ENCODE measurements around the gene DLG5.

DLG5 gene

GRCh38 chr10:77919713-77920108, 6.8 kb downstream of the DLG5 start:
- in situ Hi-C loops (cut with MboI; ENCODE audit: low sequenced_read_pairs, unreplicated experiment), result no loop called here
- TF ChIP-seq CTCF (IDR thresholded peaks at IDR 0.05; ENCODE audit: borderline replicate concordance, control extremely low read depth, extremely low read depth, insufficient read depth, missing control alignments), result no peak
- DNase-seq (ENCODE audit: low spot score), result no peak

DNA sequence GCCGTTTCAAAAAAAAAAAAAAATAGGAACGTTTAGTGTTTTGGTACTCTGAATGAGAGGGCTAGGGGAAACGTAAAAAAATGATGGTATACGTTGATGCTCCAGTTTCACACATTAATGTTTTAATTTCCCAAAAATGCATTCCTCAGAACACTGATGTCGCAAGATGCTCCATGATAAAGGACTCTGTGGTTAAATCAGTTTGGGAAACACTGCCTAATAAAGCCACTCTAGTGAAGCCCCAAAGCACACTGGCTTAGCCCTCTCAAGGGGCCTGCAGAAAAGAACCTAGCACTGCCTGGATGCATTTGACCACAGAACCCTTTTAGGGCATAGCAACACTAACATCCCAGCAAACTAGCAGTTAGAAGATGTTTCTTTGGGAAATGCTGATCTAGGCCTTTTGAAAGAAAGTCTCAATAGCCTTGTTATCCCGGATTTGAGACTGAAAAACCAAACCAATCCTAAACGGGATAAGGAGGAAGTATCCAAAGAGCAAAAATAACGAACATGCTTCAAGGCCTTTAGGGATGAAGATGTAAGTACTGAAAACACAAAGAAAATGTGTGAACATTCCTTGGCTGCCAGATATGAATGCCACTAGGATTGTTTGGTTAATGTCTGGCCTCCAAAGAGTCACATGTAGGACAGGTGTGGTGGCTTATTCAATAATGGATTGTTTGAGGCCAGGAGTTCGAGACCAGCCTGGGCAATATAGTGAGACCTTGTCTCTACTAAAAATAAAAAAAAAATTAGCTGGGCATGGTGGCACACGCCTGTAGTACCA, 11.0 kb downstream of the DLG5 start:
- in situ Hi-C loops (cut with MboI; ENCODE audit: low sequenced_read_pairs, unreplicated experiment), result no loop called here
- DNase-seq (ENCODE audit: low spot score), result no peak
- no peak for TF ChIP-seq CTCF (IDR thresholded peaks at IDR 0.05; ENCODE audit: borderline replicate concordance, control extremely low read depth, extremely low read depth, insufficient read depth, missing control alignments)

DNA sequence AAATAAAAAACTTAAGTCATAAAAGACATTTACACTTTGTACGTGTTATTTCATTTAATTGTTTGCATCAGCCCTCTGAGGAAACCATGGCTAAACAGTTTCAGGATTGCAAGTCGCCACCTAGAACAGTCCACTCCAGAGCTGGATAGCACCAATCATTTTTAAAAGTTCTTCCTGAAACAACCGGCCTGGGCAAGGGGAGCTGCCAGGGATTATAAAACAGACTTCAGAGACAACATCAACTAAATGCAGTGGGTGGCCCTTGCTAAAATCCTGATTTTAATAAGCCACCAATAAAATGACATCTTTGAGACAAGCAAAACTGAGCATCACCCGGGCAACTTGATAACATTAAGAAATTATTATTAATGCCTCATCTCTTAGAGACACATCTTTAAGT, 13.5 kb downstream of the DLG5 start:
- no peak for TF ChIP-seq CTCF (IDR thresholded peaks at IDR 0.05; ENCODE audit: borderline replicate concordance, control extremely low read depth, extremely low read depth, insufficient read depth, missing control alignments)
- DNase-seq (ENCODE audit: low spot score), result no peak
- in situ Hi-C loops (cut with MboI; ENCODE audit: low sequenced_read_pairs, unreplicated experiment), result no loop called here

DNA sequence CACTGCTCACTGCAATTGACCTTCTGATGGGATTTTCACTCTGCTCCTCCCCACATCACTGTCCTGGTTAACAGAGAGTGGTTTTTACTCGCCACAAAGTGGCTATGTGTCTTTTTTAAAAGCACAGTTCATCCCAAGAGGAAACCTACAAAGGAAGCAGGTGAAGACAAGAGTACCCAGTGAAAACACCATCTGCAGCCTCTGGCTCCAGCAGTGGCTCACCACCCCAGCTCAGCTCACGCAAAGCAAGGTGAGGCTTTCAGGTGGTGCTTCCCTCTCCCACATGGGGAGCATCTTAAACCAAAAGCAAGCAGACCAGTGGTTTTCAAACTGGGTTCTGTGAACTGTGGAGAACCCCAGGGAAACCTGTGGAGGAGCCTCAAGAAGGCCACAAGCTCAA, 14.0 kb downstream of the DLG5 start:
- in situ Hi-C loops (cut with MboI; ENCODE audit: low sequenced_read_pairs, unreplicated experiment), result no loop called here
- no peak for TF ChIP-seq CTCF (IDR thresholded peaks at IDR 0.05; ENCODE audit: borderline replicate concordance, control extremely low read depth, extremely low read depth, insufficient read depth, missing control alignments)
- no peak for DNase-seq (ENCODE audit: low spot score)

- TF ChIP-seq CTCF (IDR thresholded peaks at IDR 0.05; ENCODE audit: borderline replicate concordance, control extremely low read depth, extremely low read depth, insufficient read depth, missing control alignments), result no peak
- DNase-seq (ENCODE audit: low spot score), result no peak
- in situ Hi-C loops (cut with MboI; ENCODE audit: low sequenced_read_pairs, unreplicated experiment), result no loop called here
These were observed 14.9 kb downstream of the DLG5 start for GRCh38 chr10:77911535-77912123.

- in situ Hi-C loops (cut with MboI; ENCODE audit: low sequenced_read_pairs, unreplicated experiment), result no loop called here
- no peak for TF ChIP-seq CTCF (IDR thresholded peaks at IDR 0.05; ENCODE audit: borderline replicate concordance, control extremely low read depth, extremely low read depth, insufficient read depth, missing control alignments)
- no peak for DNase-seq (ENCODE audit: low spot score)
These were observed 15.9 kb downstream of the DLG5 start for GRCh38 chr10:77910524-77911145.
